Bronchial epithelial cell (primary cell): ENCODE measurements around the gene CHD1. TPM values are rescaled to one million over a fixed set of nuclear protein-coding genes. Genes with fewer than 3 reads are reported as not detected.

Experiments
- DNase-seq: peaks from one replicate; pipeline ENCODE4 v3.0.0-alpha.2; 2010; ENCODE audit warnings: low read depth
- FAIRE-seq: peaks from 2 replicates; lab custom pipeline; 2011; peaks lifted over from hg19 to GRCh38; lab: Jason Lieb, UNC
- H3K27me3 ChIP-seq: 2 replicates; pipeline ENCODE4 v1.5.1; 2011; ENCODE audit warnings: low read length; ENCODE audit not compliant: control insufficient read depth, insufficient read depth
- H3K36me3 ChIP-seq: 2 replicates; pipeline ENCODE4 v1.5.1; 2011; ENCODE audit warnings: low read length; ENCODE audit not compliant: control insufficient read depth, insufficient read depth
- H3K4me3 ChIP-seq: 2 replicates; pipeline ENCODE4 v1.5.1; 2011; ENCODE audit warnings: mild to moderate bottlenecking, low read depth, low read length, control low read depth
- total RNA-seq: library from RNA; depleted of rRNA; stranded (reverse); fragments of >200 nt; gene quantifications from 2 replicates; pipeline ENCODE4 v1.2.1, GENCODE V29; 2014
- TF ChIP-seq, protein P1 (sequence below): IDR thresholded peaks from 2 replicates; pipeline ENCODE4 v1.5.1; 2011; ENCODE audit warnings: mild to moderate bottlenecking, moderate library complexity, low read length, control low read depth, inconsistent platforms; ENCODE audit not compliant: insufficient read depth, severe bottlenecking

The CHD1 gene
- total RNA-seq, 1 donor from 2014 or later: 50.5 TPM

GRCh38 chr5:98905857-98906688, 22.7 kb downstream of the CHD1 start:
- DNase-seq (peak; percentile 58), FAIRE-seq (no peak)
- Histone ChIP-seq H3K4me3 (no peak overlapping the region), H3K36me3 (peaks cover under 1% of the 10 kb centered on the region), H3K27me3 (no peaks in the 10 kb centered on the region)
- TF ChIP-seq, protein P1, sequence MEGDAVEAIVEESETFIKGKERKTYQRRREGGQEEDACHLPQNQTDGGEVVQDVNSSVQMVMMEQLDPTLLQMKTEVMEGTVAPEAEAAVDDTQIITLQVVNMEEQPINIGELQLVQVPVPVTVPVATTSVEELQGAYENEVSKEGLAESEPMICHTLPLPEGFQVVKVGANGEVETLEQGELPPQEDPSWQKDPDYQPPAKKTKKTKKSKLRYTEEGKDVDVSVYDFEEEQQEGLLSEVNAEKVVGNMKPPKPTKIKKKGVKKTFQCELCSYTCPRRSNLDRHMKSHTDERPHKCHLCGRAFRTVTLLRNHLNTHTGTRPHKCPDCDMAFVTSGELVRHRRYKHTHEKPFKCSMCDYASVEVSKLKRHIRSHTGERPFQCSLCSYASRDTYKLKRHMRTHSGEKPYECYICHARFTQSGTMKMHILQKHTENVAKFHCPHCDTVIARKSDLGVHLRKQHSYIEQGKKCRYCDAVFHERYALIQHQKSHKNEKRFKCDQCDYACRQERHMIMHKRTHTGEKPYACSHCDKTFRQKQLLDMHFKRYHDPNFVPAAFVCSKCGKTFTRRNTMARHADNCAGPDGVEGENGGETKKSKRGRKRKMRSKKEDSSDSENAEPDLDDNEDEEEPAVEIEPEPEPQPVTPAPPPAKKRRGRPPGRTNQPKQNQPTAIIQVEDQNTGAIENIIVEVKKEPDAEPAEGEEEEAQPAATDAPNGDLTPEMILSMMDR: peak; percentile 20

DNA sequence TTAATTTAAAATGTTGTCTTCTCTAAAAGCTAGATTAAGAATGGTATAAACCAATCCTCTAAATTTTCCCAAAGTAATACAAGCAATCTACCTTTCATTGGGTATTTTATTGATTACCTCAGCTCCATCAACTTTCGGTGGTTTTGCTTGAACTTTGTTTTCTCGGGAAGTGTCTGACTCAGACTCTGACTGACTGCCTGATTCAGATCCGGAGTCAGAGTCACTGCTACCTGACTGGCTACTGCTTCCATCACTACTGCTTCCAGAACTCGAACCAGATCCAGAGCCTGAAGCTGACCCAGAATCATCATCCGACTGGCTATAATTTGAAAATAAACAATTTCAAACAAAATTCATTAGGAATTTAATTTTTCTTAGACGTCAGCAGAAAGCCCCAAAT, 24.0 kb downstream of the CHD1 start:
- FAIRE-seq (no peak), DNase-seq (peak; percentile 71)
- TF ChIP-seq, protein P1: no peak
- H3K36me3 ChIP-seq: peaks cover 1% of the 10 kb centered on the region
- H3K27me3 ChIP-seq: no peaks in the 10 kb centered on the region
- no peak overlapping the region for H3K4me3 ChIP-seq

DNA sequence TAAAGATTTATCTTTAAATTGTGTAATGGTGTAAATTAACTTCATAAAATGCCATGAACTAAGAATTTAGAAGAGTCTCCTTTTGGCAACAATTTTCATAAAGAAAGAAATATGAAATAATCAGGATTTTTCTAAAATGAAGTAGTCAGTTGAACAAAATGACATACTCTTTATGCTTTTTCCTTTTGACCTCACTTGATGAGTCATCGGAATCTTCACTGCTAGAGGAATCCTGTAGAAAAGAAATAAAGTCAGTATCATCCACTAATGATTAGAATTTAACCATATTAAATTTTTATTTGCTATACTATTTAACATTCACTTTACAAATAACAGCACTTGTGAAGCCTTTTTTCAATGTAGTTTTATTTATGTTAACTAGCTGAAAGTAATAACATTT, 26.1 kb downstream of the CHD1 start:
- no peak for FAIRE-seq

DNA sequence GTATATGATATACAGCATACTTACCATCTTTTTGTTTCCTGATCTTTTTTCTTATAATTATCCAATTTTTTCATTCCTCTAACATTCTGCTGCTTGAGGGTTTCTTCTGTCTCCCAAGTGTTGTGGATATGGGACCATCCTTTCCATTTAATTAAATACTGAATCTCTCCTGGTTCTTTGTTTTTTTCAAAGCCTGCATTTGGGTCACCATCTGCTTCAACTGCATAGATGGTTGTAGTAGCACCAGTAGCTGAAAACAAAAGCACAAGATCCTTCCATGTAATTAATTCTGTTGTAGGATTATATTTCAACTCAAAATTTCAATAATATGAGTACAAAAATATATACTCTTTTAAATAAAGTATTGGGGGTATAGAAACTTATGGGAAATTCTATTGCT, 29.4 kb downstream of the CHD1 start:
- H3K4me3 ChIP-seq: no peak overlapping the region
- H3K27me3 ChIP-seq: no peaks in the 10 kb centered on the region
- TF ChIP-seq, protein P1: no peak
- DNase-seq: no peak
- H3K36me3 ChIP-seq: peaks cover 4% of the 10 kb centered on the region
- FAIRE-seq: no peak

More for the DNA sequence above, 26.1 kb downstream of the CHD1 start:
- Histone ChIP-seq H3K27me3 (no peaks in the 10 kb centered on the region), H3K36me3 (peaks cover 1% of the 10 kb centered on the region), H3K4me3 (no peak overlapping the region)
- TF ChIP-seq, protein P1: no peak
- peak; percentile 29 for DNase-seq

DNA sequence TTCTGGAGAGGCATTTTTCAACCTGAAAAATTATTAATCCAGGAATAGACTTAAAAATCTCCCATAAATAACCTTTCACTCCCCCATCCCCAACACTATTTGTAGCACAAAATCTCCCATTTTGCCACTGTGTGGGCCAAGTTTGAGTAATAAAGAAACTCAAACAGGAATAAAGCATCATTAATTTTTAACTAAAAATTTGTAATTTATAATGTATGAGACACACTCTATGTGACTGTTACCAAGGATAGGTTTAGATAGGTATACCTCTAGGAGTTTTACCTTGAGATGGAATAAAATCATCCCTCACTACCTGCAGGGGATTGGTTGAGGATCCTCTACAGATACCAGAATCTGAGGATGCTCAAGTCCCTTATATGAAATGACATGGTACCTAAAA, 30.1 kb downstream of the CHD1 start:
- TF ChIP-seq, protein P1: no peak
- peaks cover 4% of the 10 kb centered on the region for H3K36me3 ChIP-seq
- H3K27me3 ChIP-seq: no peaks in the 10 kb centered on the region
- FAIRE-seq: no peak
- no peak overlapping the region for H3K4me3 ChIP-seq
- DNase-seq: no peak
